NCI-H187 (cell line): ENCODE data around the gene DYNLT2B.
"Not testable (repeated sequence)": the region's sequence is repeated elsewhere in the genome, so short reads cannot be mapped to it uniquely, and the experiment has no call there.

Experiments used
- DNase-seq, 2 experiments: peaks; one replicate each; lab custom pipeline; 2025; lab: John Stamatoyannopoulos, UW

The DYNLT2B gene

GRCh38 chr3:196326936-196327335 lies 8.9 kb upstream of the DYNLT2B start:
- DNase-seq, result no peak

GRCh38 chr3:196323691-196324090 lies 5.7 kb upstream of the DYNLT2B start:
- DNase-seq, result no peak

- no peak for DNase-seq
Measured at GRCh38 chr3:196323016-196323415, 5.0 kb upstream of the DYNLT2B start.

GRCh38 chr3:196321162-196321561 lies 3.1 kb upstream of the DYNLT2B start:
- no peak for DNase-seq

GRCh38 chr3:196320137-196320536 lies 2.1 kb upstream of the DYNLT2B start:
- DNase-seq, result no peak

GRCh38 chr3:196316799-196317686 lies 997 bp downstream of the DYNLT2B start:
- not testable (repeated sequence) for DNase-seq

GRCh38 chr3:196315821-196316220 lies 2.2 kb downstream of the DYNLT2B start:
- no peak for DNase-seq

- no peak for DNase-seq
Measured at GRCh38 chr3:196314597-196314996, 3.4 kb downstream of the DYNLT2B start.

GRCh38 chr3:196314086-196314485 lies 4.0 kb downstream of the DYNLT2B start:
- DNase-seq, result not testable (repeated sequence)

- DNase-seq, result not testable (repeated sequence)
Measured at GRCh38 chr3:196302960-196303359, 15.1 kb downstream of the DYNLT2B start.

GRCh38 chr3:196302551-196302950 lies 15.5 kb downstream of the DYNLT2B start:
- DNase-seq, result not testable (repeated sequence)

- DNase-seq, result no peak
Measured at GRCh38 chr3:196298521-196298920, 19.5 kb downstream of the DYNLT2B start.

GRCh38 chr3:196292286-196292923 lies 25.6 kb downstream of the DYNLT2B start:
- no peak for DNase-seq

GRCh38 chr3:196288141-196288460 lies 29.9 kb downstream of the DYNLT2B start:
- peak; percentile 37 to 59 for DNase-seq

- peak; percentile 77 to 78 for DNase-seq
Measured at GRCh38 chr3:196287440-196288140, 30.4 kb downstream of the DYNLT2B start, which contains the start of gene PCYT1A. PCYT1A (minus strand) TSS chr3:196287726; CDS start chr3:196270531, 17,195 bp downstream.

GRCh38 chr3:196287090-196287439 lies 31.0 kb downstream of the DYNLT2B start:
- DNase-seq, result no peak

GRCh38 chr3:196284396-196284795 lies 33.6 kb downstream of the DYNLT2B start:
- no peak for DNase-seq

GRCh38 chr3:196281962-196282361 lies 36.1 kb downstream of the DYNLT2B start:
- no peak for DNase-seq

- no peak for DNase-seq
Measured at GRCh38 chr3:196280689-196281440, 37.2 kb downstream of the DYNLT2B start.

GRCh38 chr3:196275126-196275525 lies 42.9 kb downstream of the DYNLT2B start:
- DNase-seq, result no peak

- no peak for DNase-seq
Measured at GRCh38 chr3:196274585-196274984, 43.5 kb downstream of the DYNLT2B start.

GRCh38 chr3:196273655-196274054 lies 44.4 kb downstream of the DYNLT2B start:
- no peak for DNase-seq
